GM21528 (cell line): ENCODE measurements around the gene GRAMD1B.
A peak's percentile ranks its signal among the peaks of the same experiment; 100 is the strongest.

Source experiments
- ATAC-seq: cut with Tn5 transposase; IDR thresholded peaks from one replicate; pipeline ENCODE4 v1.9.1; 2021; ENCODE audit warnings: mild to moderate bottlenecking, moderate library complexity; ENCODE audit not compliant: unreplicated experiment, low FRiP score

Gene GRAMD1B

GRCh38 chr11:123429913-123430720 lies at the start of gene GRAMD1B:
Gene GRAMD1B, plus strand, starts transcription at chr11:123430269. Its CDS starts 524 bp downstream, at chr11:123430793.
- ATAC-seq, result peak; percentile 69

GRCh38 chr11:123381149-123381548 lies 48.9 kb upstream of the GRAMD1B start:
- ATAC-seq, result no peak

- ATAC-seq, result peak; percentile 64
Measured at GRCh38 chr11:123381817-123382554, 48.1 kb upstream of the GRAMD1B start.

GRCh38 chr11:123382555-123383074 lies 47.5 kb upstream of the GRAMD1B start:
- peak; percentile 15 for ATAC-seq

- no peak for ATAC-seq
Measured at GRCh38 chr11:123384116-123384515, 46.0 kb upstream of the GRAMD1B start.

- no peak for ATAC-seq
Measured at GRCh38 chr11:123386796-123387510, 43.1 kb upstream of the GRAMD1B start.

- no peak for ATAC-seq
Measured at GRCh38 chr11:123388640-123389039, 41.4 kb upstream of the GRAMD1B start.

- ATAC-seq, result no peak
Measured at GRCh38 chr11:123390146-123390545, 39.9 kb upstream of the GRAMD1B start.

GRCh38 chr11:123391646-123392348 lies 38.3 kb upstream of the GRAMD1B start:
- ATAC-seq, result no peak

GRCh38 chr11:123392431-123392830 lies 37.6 kb upstream of the GRAMD1B start:
- no peak for ATAC-seq

- ATAC-seq, result no peak
Measured at GRCh38 chr11:123392844-123393243, 37.2 kb upstream of the GRAMD1B start.

GRCh38 chr11:123393312-123393927 lies 36.6 kb upstream of the GRAMD1B start:
- peak; percentile 56 for ATAC-seq

- ATAC-seq, result no peak
Measured at GRCh38 chr11:123404676-123405075, 25.4 kb upstream of the GRAMD1B start.

- ATAC-seq, result no peak
Measured at GRCh38 chr11:123405123-123405592, 24.9 kb upstream of the GRAMD1B start.

- peak; percentile 72 for ATAC-seq
Measured at GRCh38 chr11:123406441-123407129, 23.5 kb upstream of the GRAMD1B start.

GRCh38 chr11:123407130-123407995 lies 22.7 kb upstream of the GRAMD1B start:
- no peak for ATAC-seq

- ATAC-seq, result no peak
Measured at GRCh38 chr11:123407996-123408597, 22.0 kb upstream of the GRAMD1B start.
